ENCODE results near the gene SALL2.
A peak's percentile ranks its signal among the peaks of the same experiment; 100 is the strongest.
"Not testable (repeated sequence)": the region's sequence is repeated elsewhere in the genome, so short reads cannot be mapped to it uniquely, and the experiment has no call there.

The SALL2 gene

GRCh38 chr14:21525962-21526671 lies at the start of gene SALL2:
SALL2 (minus strand) TSS chr14:21526346; CDS start chr14:21526127, 219 bp downstream.
- DNase-seq = peak in 2 of 3 donors; percentile 44 to 65

GRCh38 chr14:21575661-21576060 lies 49.5 kb upstream of the SALL2 start:
- DNase-seq = no peak

- DNase-seq = no peak
These were observed 46.5 kb upstream of the SALL2 start for GRCh38 chr14:21572604-21573003.

GRCh38 chr14:21558703-21559170 lies 32.6 kb upstream of the SALL2 start:
- no peak for DNase-seq

GRCh38 chr14:21557084-21557901 lies 31.1 kb upstream of the SALL2 start:
- DNase-seq = peak; percentile 88 to 91 (median 89)

GRCh38 chr14:21556378-21557083 lies 30.4 kb upstream of the SALL2 start:
- peak in 2 of 3 donors; percentile 6 to 19 for DNase-seq

- DNase-seq = no peak
These were observed 27.1 kb upstream of the SALL2 start for GRCh38 chr14:21553266-21553665.

GRCh38 chr14:21544588-21544987 lies 18.4 kb upstream of the SALL2 start:
- DNase-seq = not testable (repeated sequence)

GRCh38 chr14:21543963-21544362 lies 17.8 kb upstream of the SALL2 start:
- DNase-seq = no peak

- no peak for DNase-seq
These were observed 17.4 kb upstream of the SALL2 start for GRCh38 chr14:21543521-21543960.

- DNase-seq = no peak
These were observed 15.4 kb upstream of the SALL2 start for GRCh38 chr14:21541413-21542074.

- no peak for DNase-seq
These were observed 13.2 kb upstream of the SALL2 start for GRCh38 chr14:21539189-21539940.

- no peak for DNase-seq
These were observed 10.9 kb upstream of the SALL2 start for GRCh38 chr14:21537090-21537424.

GRCh38 chr14:21536418-21537089 lies 10.4 kb upstream of the SALL2 start:
- DNase-seq = no peak

- DNase-seq = no peak
These were observed 9.6 kb upstream of the SALL2 start for GRCh38 chr14:21535545-21536417.

- peak in 1 of 3 donors; percentile 4 for DNase-seq
These were observed 8.4 kb upstream of the SALL2 start for GRCh38 chr14:21534576-21534975.

- no peak for DNase-seq
These were observed 7.1 kb upstream of the SALL2 start for GRCh38 chr14:21533294-21533693.

GRCh38 chr14:21529515-21529914 lies 3.4 kb upstream of the SALL2 start:
- DNase-seq = no peak

GRCh38 chr14:21528381-21529348 lies 2.5 kb upstream of the SALL2 start:
- DNase-seq = no peak

Measured in suppressor macrophage treated with lipopolysaccharide for 1 hour (primary cell).